WTC11 (cell line): ENCODE data around the gene GPC2. TPM values are rescaled to one million over a fixed set of nuclear protein-coding genes. Genes with fewer than 3 reads are reported as not detected.
"Not testable (repeated sequence)": the region's sequence is repeated elsewhere in the genome, so short reads cannot be mapped to it uniquely, and the experiment has no call there.

ENCODE experiments used
- ATAC-seq: fragments of 200-7000 bp; cut with Tn5 transposase; 2 replicates; pipeline ENCODE4 v1.10.0; 2021; ENCODE audit warnings: mild to moderate bottlenecking, moderate library complexity
- CTCF ChIA-PET: fragments of 300-600 bp; sonication (Branson Sonifier 250); formaldehyde crosslinking; loops from one replicate; lab custom pipeline; 2021; ENCODE audit warnings: antibody characterized with exemption; lab: Charles Lee
- POLR2A ChIA-PET: fragments of 350-600 bp; sonication (Branson Sonifier 250); formaldehyde crosslinking; loops from one replicate; lab custom pipeline; 2021; ENCODE audit warnings: antibody characterized with exemption; lab: Charles Lee
- DNase-seq: peaks from one replicate; pipeline ENCODE4 v3.0.0; 2021; ENCODE audit warnings: low spot score
- H3K27ac Mint-ChIP-seq: 2 replicates; pipeline ENCODE4 v1.8.0; 2021; ENCODE audit warnings: mixed read lengths
- H3K27me3 Mint-ChIP-seq: 2 replicates; pipeline ENCODE4 v1.8.0; 2021; ENCODE audit warnings: low read depth, mild to moderate bottlenecking, moderate library complexity, mixed read lengths
- H3K36me3 Mint-ChIP-seq: 2 replicates; pipeline ENCODE4 v1.8.0; 2021; ENCODE audit warnings: mixed read lengths
- H3K4me1 Mint-ChIP-seq: 2 replicates; pipeline ENCODE4 v1.8.0; 2022; ENCODE audit warnings: mixed read lengths
- H3K4me3 Mint-ChIP-seq: 2 replicates; pipeline ENCODE4 v1.8.0; 2021; ENCODE audit warnings: mild to moderate bottlenecking, moderate library complexity, mixed read lengths
- H3K9me3 Mint-ChIP-seq: 2 replicates; pipeline ENCODE4 v1.8.0; 2021; ENCODE audit warnings: mixed read lengths
- CREB1 ChIP-seq: sonication (generic); formaldehyde crosslinking; IDR thresholded peaks from 2 replicates; pipeline ENCODE4 v1.8.0; 2023; ENCODE audit warnings: mild to moderate bottlenecking, missing genetic modification reagents
- GABPB1 ChIP-seq: sonication (generic); formaldehyde crosslinking; IDR thresholded peaks from 2 replicates; pipeline ENCODE4 v1.8.1; 2023; ENCODE audit warnings: mild to moderate bottlenecking, missing genetic modification reagents
- GTF2I ChIP-seq: fragments of 250-450 bp; sonication (Bioruptor Pico); conservative IDR thresholded peaks from 2 replicates; pipeline ENCODE4 v1.4.0; 2021; ENCODE audit warnings: mild to moderate bottlenecking
- JAZF1 ChIP-seq: fragments of 250-450 bp; sonication (Bioruptor Pico); IDR thresholded peaks from 2 replicates; pipeline ENCODE4 v1.9.0; 2021; ENCODE audit warnings: moderate library complexity, mild to moderate bottlenecking, inconsistent platforms
- NFYB ChIP-seq: sonication (generic); formaldehyde crosslinking; conservative IDR thresholded peaks from 2 replicates; pipeline ENCODE4 v1.8.0; 2022; ENCODE audit warnings: low read depth, missing genetic modification reagents
- RELA ChIP-seq: sonication (generic); formaldehyde crosslinking; IDR thresholded peaks from 2 replicates; pipeline ENCODE4 v1.8.1; 2022; ENCODE audit warnings: missing genetic modification reagents, mild to moderate bottlenecking, borderline replicate concordance
- ZNF219 ChIP-seq: sonication (generic); formaldehyde crosslinking; IDR thresholded peaks from 2 replicates; pipeline ENCODE4 v1.8.0; 2023; ENCODE audit warnings: missing genetic modification reagents, mild to moderate bottlenecking, borderline replicate concordance
- ZNF263 ChIP-seq: sonication (generic); formaldehyde crosslinking; IDR thresholded peaks from 2 replicates; pipeline ENCODE4 v1.8.1; 2022; ENCODE audit warnings: low read depth, mild to moderate bottlenecking, moderate library complexity, missing genetic modification reagents
- ZNF396 ChIP-seq: fragments of 250-450 bp; sonication (Bioruptor Pico); IDR thresholded peaks from 2 replicates; pipeline ENCODE4 v1.8.0; 2021; ENCODE audit warnings: mild to moderate bottlenecking, moderate library complexity, borderline replicate concordance
- ZNF423 ChIP-seq: fragments of 250-450 bp; sonication (Bioruptor Pico); IDR thresholded peaks from 2 replicates; pipeline ENCODE4 v2.1.2; 2022; ENCODE audit warnings: mild to moderate bottlenecking, moderate library complexity
- ZNF671 ChIP-seq: fragments of 250-450 bp; sonication (Bioruptor Pico); IDR thresholded peaks from 2 replicates; pipeline ENCODE4 v1.8.0; 2021; ENCODE audit warnings: mild to moderate bottlenecking
- total RNA-seq: library from RNA; stranded (reverse); gene quantifications from 3 replicates; pipeline ENCODE4 v1.2.3, GENCODE V29; 2021
- TF ChIP-seq, protein P1 (sequence below): sonication (generic); formaldehyde crosslinking; IDR thresholded peaks from 2 replicates; pipeline ENCODE4 v1.8.1; 2022; ENCODE audit warnings: mild to moderate bottlenecking, missing genetic modification reagents, moderate library complexity, borderline replicate concordance
- TF ChIP-seq, protein P2 (sequence below): sonication (generic); formaldehyde crosslinking; IDR thresholded peaks from 2 replicates; pipeline ENCODE4 v1.8.0; 2023; ENCODE audit warnings: mild to moderate bottlenecking, missing genetic modification reagents
- TF ChIP-seq, protein P3 (sequence below): sonication (generic); formaldehyde crosslinking; IDR thresholded peaks from 2 replicates; pipeline ENCODE4 v1.8.0; 2023; ENCODE audit warnings: missing genetic modification reagents
- TF ChIP-seq, protein P4 (sequence below): sonication (generic); formaldehyde crosslinking; IDR thresholded peaks from 2 replicates; pipeline ENCODE4 v1.8.1; 2023; ENCODE audit warnings: mild to moderate bottlenecking, moderate library complexity, missing genetic modification reagents
- TF ChIP-seq, protein P5 (sequence below): sonication (generic); formaldehyde crosslinking; IDR thresholded peaks from 2 replicates; pipeline ENCODE4 v1.8.0; 2022; ENCODE audit warnings: mild to moderate bottlenecking, missing genetic modification reagents
- TF ChIP-seq, protein P6 (sequence below): sonication (generic); formaldehyde crosslinking; IDR thresholded peaks from 2 replicates; pipeline ENCODE4 v1.8.1; 2022; ENCODE audit warnings: low read depth, missing genetic modification reagents, borderline replicate concordance
- TF ChIP-seq, protein P7 (sequence below): sonication (generic); formaldehyde crosslinking; IDR thresholded peaks from 2 replicates; pipeline ENCODE4 v1.8.1; 2023; ENCODE audit warnings: mild to moderate bottlenecking, missing genetic modification reagents, borderline replicate concordance

Gene GPC2
- total RNA-seq, 1 experiment from 2014 or later, result 52.1 TPM

DNA sequence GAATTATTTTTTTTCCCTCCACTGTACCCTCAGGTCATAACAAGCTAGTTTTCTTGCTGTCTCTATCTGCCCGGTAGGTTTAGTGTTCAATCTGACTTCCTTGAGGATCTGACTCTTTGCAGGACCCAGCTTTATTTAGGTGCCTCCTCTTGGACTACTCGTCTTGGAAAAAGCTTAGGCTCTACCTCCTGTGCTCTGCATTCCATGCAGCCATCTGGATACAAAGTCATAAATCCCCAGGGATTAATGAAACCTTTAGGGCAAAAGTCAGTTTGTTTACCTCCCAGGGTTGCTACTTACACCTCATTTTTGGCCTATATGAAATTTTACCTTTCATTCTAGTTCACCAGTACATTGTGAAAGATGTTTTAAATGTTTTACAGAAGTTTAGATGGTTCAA, 8.5 kb upstream of the GPC2 start:
- ATAC-seq, result no peak
- no peaks in the 10 kb centered on the region for H3K9me3 Mint-ChIP-seq
- H3K36me3 Mint-ChIP-seq, result no peaks in the 10 kb centered on the region
- TF ChIP-seq, protein P1, sequence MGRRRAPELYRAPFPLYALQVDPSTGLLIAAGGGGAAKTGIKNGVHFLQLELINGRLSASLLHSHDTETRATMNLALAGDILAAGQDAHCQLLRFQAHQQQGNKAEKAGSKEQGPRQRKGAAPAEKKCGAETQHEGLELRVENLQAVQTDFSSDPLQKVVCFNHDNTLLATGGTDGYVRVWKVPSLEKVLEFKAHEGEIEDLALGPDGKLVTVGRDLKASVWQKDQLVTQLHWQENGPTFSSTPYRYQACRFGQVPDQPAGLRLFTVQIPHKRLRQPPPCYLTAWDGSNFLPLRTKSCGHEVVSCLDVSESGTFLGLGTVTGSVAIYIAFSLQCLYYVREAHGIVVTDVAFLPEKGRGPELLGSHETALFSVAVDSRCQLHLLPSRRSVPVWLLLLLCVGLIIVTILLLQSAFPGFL (CRISPR knock-in tag), result no peak
- TF ChIP-seq, protein P2, sequence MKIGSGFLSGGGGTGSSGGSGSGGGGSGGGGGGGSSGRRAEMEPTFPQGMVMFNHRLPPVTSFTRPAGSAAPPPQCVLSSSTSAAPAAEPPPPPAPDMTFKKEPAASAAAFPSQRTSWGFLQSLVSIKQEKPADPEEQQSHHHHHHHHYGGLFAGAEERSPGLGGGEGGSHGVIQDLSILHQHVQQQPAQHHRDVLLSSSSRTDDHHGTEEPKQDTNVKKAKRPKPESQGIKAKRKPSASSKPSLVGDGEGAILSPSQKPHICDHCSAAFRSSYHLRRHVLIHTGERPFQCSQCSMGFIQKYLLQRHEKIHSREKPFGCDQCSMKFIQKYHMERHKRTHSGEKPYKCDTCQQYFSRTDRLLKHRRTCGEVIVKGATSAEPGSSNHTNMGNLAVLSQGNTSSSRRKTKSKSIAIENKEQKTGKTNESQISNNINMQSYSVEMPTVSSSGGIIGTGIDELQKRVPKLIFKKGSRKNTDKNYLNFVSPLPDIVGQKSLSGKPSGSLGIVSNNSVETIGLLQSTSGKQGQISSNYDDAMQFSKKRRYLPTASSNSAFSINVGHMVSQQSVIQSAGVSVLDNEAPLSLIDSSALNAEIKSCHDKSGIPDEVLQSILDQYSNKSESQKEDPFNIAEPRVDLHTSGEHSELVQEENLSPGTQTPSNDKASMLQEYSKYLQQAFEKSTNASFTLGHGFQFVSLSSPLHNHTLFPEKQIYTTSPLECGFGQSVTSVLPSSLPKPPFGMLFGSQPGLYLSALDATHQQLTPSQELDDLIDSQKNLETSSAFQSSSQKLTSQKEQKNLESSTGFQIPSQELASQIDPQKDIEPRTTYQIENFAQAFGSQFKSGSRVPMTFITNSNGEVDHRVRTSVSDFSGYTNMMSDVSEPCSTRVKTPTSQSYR (CRISPR knock-in tag), result no peak
- no peak for TF ChIP-seq ZNF396 (CRISPR knock-in tag)
- no peak for TF ChIP-seq ZNF423 (CRISPR knock-in tag)
- TF ChIP-seq CREB1 (CRISPR knock-in tag), result no peak
- no peak for TF ChIP-seq NFYB
- TF ChIP-seq ZNF263 (CRISPR knock-in tag), result no peak
- TF ChIP-seq ZNF671 (CRISPR knock-in tag), result no peak
- TF ChIP-seq RELA, result no peak
- TF ChIP-seq, protein P3, sequence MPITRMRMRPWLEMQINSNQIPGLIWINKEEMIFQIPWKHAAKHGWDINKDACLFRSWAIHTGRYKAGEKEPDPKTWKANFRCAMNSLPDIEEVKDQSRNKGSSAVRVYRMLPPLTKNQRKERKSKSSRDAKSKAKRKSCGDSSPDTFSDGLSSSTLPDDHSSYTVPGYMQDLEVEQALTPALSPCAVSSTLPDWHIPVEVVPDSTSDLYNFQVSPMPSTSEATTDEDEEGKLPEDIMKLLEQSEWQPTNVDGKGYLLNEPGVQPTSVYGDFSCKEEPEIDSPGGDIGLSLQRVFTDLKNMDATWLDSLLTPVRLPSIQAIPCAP (CRISPR knock-in tag), result no peak
- TF ChIP-seq, protein P4, sequence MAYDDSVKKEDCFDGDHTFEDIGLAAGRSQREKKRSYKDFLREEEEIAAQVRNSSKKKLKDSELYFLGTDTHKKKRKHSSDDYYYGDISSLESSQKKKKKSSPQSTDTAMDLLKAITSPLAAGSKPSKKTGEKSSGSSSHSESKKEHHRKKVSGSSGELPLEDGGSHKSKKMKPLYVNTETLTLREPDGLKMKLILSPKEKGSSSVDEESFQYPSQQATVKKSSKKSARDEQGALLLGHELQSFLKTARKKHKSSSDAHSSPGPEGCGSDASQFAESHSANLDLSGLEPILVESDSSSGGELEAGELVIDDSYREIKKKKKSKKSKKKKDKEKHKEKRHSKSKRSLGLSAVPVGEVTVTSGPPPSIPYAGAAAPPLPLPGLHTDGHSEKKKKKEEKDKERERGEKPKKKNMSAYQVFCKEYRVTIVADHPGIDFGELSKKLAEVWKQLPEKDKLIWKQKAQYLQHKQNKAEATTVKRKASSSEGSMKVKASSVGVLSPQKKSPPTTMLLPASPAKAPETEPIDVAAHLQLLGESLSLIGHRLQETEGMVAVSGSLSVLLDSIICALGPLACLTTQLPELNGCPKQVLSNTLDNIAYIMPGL, result no peak
- TF ChIP-seq, protein P5, sequence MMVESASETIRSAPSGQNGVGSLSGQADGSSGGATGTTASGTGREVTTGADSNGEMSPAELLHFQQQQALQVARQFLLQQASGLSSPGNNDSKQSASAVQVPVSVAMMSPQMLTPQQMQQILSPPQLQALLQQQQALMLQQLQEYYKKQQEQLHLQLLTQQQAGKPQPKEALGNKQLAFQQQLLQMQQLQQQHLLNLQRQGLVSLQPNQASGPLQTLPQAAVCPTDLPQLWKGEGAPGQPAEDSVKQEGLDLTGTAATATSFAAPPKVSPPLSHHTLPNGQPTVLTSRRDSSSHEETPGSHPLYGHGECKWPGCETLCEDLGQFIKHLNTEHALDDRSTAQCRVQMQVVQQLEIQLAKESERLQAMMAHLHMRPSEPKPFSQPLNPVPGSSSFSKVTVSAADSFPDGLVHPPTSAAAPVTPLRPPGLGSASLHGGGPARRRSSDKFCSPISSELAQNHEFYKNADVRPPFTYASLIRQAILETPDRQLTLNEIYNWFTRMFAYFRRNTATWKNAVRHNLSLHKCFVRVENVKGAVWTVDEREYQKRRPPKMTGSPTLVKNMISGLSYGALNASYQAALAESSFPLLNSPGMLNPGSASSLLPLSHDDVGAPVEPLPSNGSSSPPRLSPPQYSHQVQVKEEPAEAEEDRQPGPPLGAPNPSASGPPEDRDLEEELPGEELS (CRISPR knock-in tag), result no peak
- TF ChIP-seq, protein P6, sequence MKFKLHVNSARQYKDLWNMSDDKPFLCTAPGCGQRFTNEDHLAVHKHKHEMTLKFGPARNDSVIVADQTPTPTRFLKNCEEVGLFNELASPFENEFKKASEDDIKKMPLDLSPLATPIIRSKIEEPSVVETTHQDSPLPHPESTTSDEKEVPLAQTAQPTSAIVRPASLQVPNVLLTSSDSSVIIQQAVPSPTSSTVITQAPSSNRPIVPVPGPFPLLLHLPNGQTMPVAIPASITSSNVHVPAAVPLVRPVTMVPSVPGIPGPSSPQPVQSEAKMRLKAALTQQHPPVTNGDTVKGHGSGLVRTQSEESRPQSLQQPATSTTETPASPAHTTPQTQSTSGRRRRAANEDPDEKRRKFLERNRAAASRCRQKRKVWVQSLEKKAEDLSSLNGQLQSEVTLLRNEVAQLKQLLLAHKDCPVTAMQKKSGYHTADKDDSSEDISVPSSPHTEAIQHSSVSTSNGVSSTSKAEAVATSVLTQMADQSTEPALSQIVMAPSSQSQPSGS, result no peak
- TF ChIP-seq ZNF219, result no peak
- TF ChIP-seq JAZF1 (CRISPR knock-in tag), result no peak
- TF ChIP-seq GABPB1 (CRISPR knock-in tag), result no peak
- no peak for TF ChIP-seq GTF2I (CRISPR knock-in tag)
- TF ChIP-seq, protein P7, sequence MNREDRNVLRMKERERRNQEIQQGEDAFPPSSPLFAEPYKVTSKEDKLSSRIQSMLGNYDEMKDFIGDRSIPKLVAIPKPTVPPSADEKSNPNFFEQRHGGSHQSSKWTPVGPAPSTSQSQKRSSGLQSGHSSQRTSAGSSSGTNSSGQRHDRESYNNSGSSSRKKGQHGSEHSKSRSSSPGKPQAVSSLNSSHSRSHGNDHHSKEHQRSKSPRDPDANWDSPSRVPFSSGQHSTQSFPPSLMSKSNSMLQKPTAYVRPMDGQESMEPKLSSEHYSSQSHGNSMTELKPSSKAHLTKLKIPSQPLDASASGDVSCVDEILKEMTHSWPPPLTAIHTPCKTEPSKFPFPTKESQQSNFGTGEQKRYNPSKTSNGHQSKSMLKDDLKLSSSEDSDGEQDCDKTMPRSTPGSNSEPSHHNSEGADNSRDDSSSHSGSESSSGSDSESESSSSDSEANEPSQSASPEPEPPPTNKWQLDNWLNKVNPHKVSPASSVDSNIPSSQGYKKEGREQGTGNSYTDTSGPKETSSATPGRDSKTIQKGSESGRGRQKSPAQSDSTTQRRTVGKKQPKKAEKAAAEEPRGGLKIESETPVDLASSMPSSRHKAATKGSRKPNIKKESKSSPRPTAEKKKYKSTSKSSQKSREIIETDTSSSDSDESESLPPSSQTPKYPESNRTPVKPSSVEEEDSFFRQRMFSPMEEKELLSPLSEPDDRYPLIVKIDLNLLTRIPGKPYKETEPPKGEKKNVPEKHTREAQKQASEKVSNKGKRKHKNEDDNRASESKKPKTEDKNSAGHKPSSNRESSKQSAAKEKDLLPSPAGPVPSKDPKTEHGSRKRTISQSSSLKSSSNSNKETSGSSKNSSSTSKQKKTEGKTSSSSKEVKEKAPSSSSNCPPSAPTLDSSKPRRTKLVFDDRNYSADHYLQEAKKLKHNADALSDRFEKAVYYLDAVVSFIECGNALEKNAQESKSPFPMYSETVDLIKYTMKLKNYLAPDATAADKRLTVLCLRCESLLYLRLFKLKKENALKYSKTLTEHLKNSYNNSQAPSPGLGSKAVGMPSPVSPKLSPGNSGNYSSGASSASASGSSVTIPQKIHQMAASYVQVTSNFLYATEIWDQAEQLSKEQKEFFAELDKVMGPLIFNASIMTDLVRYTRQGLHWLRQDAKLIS (CRISPR knock-in tag), result no peak
- H3K4me1 Mint-ChIP-seq, result peaks cover 15% of the 10 kb centered on the region
- H3K27me3 Mint-ChIP-seq, result peaks cover 35% of the 10 kb centered on the region
- H3K4me3 Mint-ChIP-seq, result no peak overlapping the region
- CTCF ChIA-PET, result interaction anchor here (1.5 kb wide), 1 partner anchor 8 kb away, joined by 4 read pairs; the partner anchor contains the start of genes GPC2 and STAG3
- POLR2A ChIA-PET, result no interaction called here
- no peak for DNase-seq
- no peak overlapping the region for H3K27ac Mint-ChIP-seq

DNA sequence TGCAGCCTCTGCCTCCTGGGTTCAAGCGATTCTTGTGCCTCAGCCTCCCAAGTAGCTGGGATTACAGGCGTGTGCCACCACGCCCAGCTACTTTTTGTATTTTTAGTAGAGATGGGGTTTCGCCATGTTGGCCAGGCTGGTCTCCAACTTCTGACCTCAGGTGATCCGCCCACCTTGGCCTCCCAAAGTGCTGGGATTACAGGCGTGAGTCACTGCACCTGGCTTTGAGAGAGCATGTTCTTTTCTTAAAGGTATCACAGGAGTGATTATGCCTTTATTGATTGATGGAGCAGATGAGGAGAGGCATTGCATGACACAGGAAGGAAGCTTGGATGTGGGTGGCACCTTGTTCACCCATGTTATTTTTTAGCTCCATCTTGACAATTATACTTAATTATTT, 5.9 kb upstream of the GPC2 start:
- DNase-seq, H3K27ac Mint-ChIP-seq, H3K4me3 Mint-ChIP-seq, ATAC-seq, H3K9me3 Mint-ChIP-seq, POLR2A ChIA-PET, CTCF ChIA-PET, H3K36me3 Mint-ChIP-seq: not testable (repeated sequence)
- Mint-ChIP-seq H3K27me3 (peaks cover 51% of the 10 kb centered on the region), H3K4me1 (peaks cover 15% of the 10 kb centered on the region)

DNA sequence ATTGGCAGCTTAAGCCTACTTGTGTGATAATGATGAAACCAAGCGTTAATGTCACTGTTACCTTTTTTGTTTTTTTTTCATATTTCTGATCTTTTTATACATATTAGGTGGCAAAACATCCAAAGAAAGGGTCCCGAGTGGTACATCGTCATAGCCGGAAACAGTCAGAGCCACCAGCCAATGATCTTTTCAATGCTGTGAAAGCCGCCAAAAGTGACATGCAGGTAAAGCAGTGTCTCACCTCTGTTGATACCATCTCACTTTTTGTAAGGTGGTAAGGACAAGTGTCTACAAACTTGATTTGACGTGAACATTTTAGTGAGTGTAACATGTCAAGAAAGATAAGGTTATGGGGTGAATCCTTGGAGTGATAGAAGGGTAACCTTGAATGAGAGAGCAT, 5.4 kb upstream of the GPC2 start:
- Mint-ChIP-seq H3K4me1 (peaks cover 15% of the 10 kb centered on the region), H3K27me3 (peaks cover 54% of the 10 kb centered on the region), H3K27ac (peak overlapping the region; percentile 48; the same call in 1 of the 2 replicates)
- DNase-seq, H3K36me3 Mint-ChIP-seq, H3K9me3 Mint-ChIP-seq, POLR2A ChIA-PET, ATAC-seq, H3K4me3 Mint-ChIP-seq: not testable (repeated sequence)
- CTCF ChIA-PET, result interaction anchor here (0.9 to 1.2 kb wide), 3 partner anchors 11 to 52 kb away, joined by 4 to 6 read pairs (median 4); partner anchors contain the start of gene LAMTOR4
